T-cell (primary cell): ENCODE data around the gene TRH. TPM values are rescaled to one million over a fixed set of nuclear protein-coding genes. Genes with fewer than 3 reads are reported as not detected.
A peak's percentile ranks its signal among the peaks of the same experiment; 100 is the strongest.

Experiments used
- ATAC-seq, 4 experiments: fragments of 200-7000 bp in 3 of 4; fragments of 150-1000 bp in 1 of 4; cut with Tn5 transposase; replicated peaks in 1 of 4; 1 replicate in 3 of 4; 2 replicates in 1 of 4; pipeline ENCODE4 v1.10.0; 2021; ENCODE audit warnings: moderate library complexity in 3 of 4, mild to moderate bottlenecking in 2 of 4, moderate number of reproducible peaks in 1 of 4
- CTCF ChIA-PET, 2 donors: fragments of 300-600 bp; sonication (Branson Sonifier 250); formaldehyde crosslinking; loops; one replicate each; lab custom pipeline; 2022; ENCODE audit warnings: antibody characterized with exemption in 2 of 2; lab: Charles Lee
- POLR2A ChIA-PET, 2 donors: fragments of 300-600 bp; sonication (Branson Sonifier 250); formaldehyde crosslinking; loops; one replicate each; lab custom pipeline; 2022; ENCODE audit warnings: antibody characterized with exemption in 2 of 2; lab: Charles Lee
- DNase-seq, 35 experiments: peaks; one replicate each; pipeline versions ENCODE4 v3.0.0 to v3.0.0-alpha.2; 2013 to 2023
- H3K27ac ChIP-seq: one replicate; pipeline ENCODE4 v1.5.1; 2013; ENCODE audit warnings: low read length
- H3K27me3 ChIP-seq, 2 experiments: replicated peaks in 1 of 2; 1 replicate in 1 of 2; 2 replicates in 1 of 2; pipeline versions ENCODE4 v1.6.1 to v1.7.0; 2013; ENCODE audit warnings: low read length in 1 of 2, mixed read lengths in 1 of 2; ENCODE audit not compliant: control insufficient read depth in 2 of 2, insufficient read depth in 2 of 2; ENCODE audit errors: extremely low read depth in 1 of 2
- H3K36me3 ChIP-seq, 2 donors: 1 replicate in 1 of 2; 2 replicates in 1 of 2; pipeline versions ENCODE4 v1.6.1 to v1.7.0; 2013; ENCODE audit warnings: low read length in 1 of 2; ENCODE audit not compliant: control insufficient read depth in 2 of 2, insufficient read depth in 1 of 2; ENCODE audit errors: extremely low read depth in 1 of 2
- H3K4me1 ChIP-seq, 2 experiments: 1 replicate in 1 of 2; 2 replicates in 1 of 2; pipeline versions ENCODE4 v1.6.1 to v1.7.0; 2013; ENCODE audit warnings: low read length in 2 of 2, mixed read lengths in 1 of 2; ENCODE audit not compliant: insufficient read depth in 2 of 2, control insufficient read depth in 1 of 2; ENCODE audit errors: extremely low read depth in 1 of 2
- H3K4me3 ChIP-seq, 2 donors: 1 replicate in 1 of 2; 2 replicates in 1 of 2; pipeline versions ENCODE4 v1.5.1 to v1.7.0; 2013; ENCODE audit warnings: mild to moderate bottlenecking in 2 of 2, low read length in 1 of 2, moderate library complexity in 1 of 2; ENCODE audit not compliant: control insufficient read depth in 1 of 2; ENCODE audit errors: extremely low read depth in 1 of 2
- H3K9me3 ChIP-seq: 2 replicates; pipeline ENCODE4 v1.7.0; 2013
- H3K27ac Mint-ChIP-seq, 2 donors: one replicate each; pipeline ENCODE4 v1.8.0; 2020 to 2021; ENCODE audit warnings: mild to moderate bottlenecking in 2 of 2, mixed read lengths in 2 of 2
- H3K27me3 Mint-ChIP-seq, 2 donors: one replicate each; pipeline ENCODE4 v1.8.0; 2021 to 2022; ENCODE audit warnings: mixed read lengths in 2 of 2
- H3K36me3 Mint-ChIP-seq: one replicate; pipeline ENCODE4 v1.8.0; 2021; ENCODE audit warnings: mixed read lengths
- H3K4me1 Mint-ChIP-seq, 3 donors: one replicate each; pipeline ENCODE4 v1.8.0; 2020 to 2022; ENCODE audit warnings: mixed read lengths in 3 of 3, mild to moderate bottlenecking in 1 of 3
- H3K4me3 Mint-ChIP-seq, 3 donors: one replicate each; pipeline ENCODE4 v1.8.0; 2020 to 2022; ENCODE audit warnings: mild to moderate bottlenecking in 3 of 3, mixed read lengths in 3 of 3, moderate library complexity in 3 of 3
- H3K9me3 Mint-ChIP-seq, 3 donors: one replicate each; pipeline ENCODE4 v1.8.0; 2020 to 2022; ENCODE audit warnings: mixed read lengths in 3 of 3
- WGBS: methylation state at CpG from one replicate; pipeline ENCODE4 v1.1.5; 2013; ENCODE audit warnings: missing lambda C conversion rate; ENCODE audit not compliant: insufficient coverage; 5-methylcytosine and 5-hydroxymethylcytosine counted together
- total RNA-seq, 35 experiments: library from RNA in 6 of 35; stranded (reverse) in 6 of 35; fragments of 120-200 nt in 1 of 35; gene quantifications; one replicate each; pipeline versions ENCODE4 v1.2.1 to v1.2.4 and lab custom pipeline; 2013 to 2026

TRH gene
- total RNA-seq, 5 donors from 2014 or later (not counting 1 experiment from before 2014, with no cell fraction given) = not detected

DNA sequence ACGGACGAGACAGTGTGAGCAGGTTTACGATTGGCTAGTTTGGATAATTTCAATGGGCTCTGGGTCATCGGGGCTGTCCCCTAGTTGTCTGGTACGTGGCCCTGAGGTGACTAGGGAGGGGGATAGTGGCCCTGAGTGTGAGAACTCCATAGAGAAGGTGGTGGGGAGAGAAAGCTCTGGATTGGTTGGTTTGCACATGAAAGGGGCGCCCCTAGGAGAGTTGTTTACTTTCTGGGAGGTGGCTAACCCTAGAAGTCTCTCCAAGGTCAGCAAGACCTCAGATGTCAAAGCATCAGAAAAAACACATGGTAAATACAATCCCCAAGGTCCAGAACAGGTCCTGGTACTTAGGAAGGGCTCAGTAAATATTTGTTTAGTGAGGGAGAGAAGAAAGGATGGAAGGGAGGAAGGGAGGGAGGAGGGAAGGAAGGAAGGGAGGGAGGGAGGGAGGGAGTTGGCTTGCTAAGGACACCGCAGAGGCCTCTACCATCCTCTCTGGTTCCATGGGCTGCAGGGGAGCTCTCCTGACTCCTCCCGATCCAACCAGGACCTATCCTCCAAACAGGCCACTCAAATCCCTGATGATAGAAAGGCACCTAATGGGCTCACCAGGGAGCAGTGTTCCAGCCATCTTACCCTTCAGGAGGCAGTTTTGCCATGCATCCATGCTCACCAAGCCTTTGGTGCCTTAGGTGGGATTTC lies 3.0 kb upstream of the TRH start:
- Histone ChIP-seq H3K4me3 (no peak overlapping the region), H3K9me3 (no peaks in the 10 kb centered on the region), H3K27me3 (peaks cover 0 to 46% of the 10 kb centered on the region in 2 experiments), H3K36me3 (no peaks in the 10 kb centered on the region), H3K4me1 (peaks cover 0 to 20% of the 10 kb centered on the region in 2 experiments), H3K27ac (no peak overlapping the region)
- ATAC-seq (no peak), DNase-seq (no peak)
- WGBS = 85% methylated on average over 6 of the region's 8 CpGs
- no peak overlapping the region for H3K27ac Mint-ChIP-seq
- no peaks in the 10 kb centered on the region for H3K36me3 Mint-ChIP-seq
- no peak overlapping the region for H3K4me3 Mint-ChIP-seq
- H3K4me1 Mint-ChIP-seq = peaks cover 8 to 14% (median 10%) of the 10 kb centered on the region in 3 donors
- no peaks in the 10 kb centered on the region for H3K9me3 Mint-ChIP-seq
- ChIA-PET CTCF (no interaction called here), POLR2A (no interaction called here)
- H3K27me3 Mint-ChIP-seq = peaks cover 34 to 48% of the 10 kb centered on the region in 2 donors

DNA sequence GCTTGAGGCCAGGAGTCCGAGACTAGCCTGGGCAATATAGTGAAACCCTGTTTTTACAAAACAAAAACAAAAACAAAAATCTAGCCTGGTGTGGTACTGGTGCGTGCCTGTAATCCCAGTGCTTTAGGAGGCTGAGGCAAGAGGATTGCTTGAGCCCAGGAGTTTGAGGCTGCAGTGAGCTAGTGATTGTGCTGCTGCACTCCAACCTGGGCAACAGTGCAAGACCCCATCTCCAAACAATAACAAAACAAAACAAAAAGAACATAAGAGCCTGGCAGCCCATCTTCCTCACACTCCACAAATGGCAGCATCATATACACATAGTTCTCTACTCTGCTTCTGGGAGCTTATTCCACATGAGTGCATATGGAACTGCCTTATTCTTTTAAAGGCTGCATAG lies 2.2 kb upstream of the TRH start:
- POLR2A ChIA-PET = no interaction called here
- WGBS = no CpG with 5 or more reads among the region's 2 CpGs
- no peak for DNase-seq

DNA sequence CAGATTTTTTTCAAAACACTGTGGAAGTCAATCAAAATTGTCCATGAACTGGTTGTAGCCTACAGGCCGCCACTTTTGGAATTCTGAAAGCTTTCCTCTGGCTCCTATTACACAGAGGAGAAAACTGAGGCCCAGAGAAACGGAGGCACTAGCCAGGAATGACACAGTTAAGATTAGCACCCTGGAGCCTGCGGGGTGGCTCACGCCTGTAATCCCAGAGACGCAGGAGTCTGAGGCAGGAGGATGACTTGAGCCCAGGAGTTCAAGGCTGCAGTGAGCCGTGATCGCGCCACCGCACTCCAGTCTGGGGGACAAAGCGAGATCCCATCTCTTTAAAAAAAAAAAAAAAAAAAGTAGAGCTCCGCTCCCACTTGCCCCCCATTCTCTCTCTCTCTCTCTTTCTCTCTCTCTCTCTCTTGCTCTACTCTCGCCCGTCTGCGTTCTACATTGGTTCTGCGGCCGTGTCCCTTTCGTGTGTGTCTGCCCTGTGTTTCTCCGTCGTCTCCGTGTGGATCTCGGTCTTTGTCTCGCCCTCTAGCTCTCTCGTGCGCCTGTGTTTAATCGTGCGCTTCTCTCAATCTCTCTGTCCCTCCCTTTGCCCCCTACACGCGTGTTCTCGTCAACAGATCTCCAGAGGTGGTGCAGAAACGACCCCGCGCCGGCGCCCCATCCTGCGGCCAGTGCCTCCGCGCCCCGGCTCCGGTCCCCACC lies 512 bp upstream of the TRH start:
- Histone ChIP-seq H3K4me1 (peaks cover 0 to 20% of the 10 kb centered on the region in 2 experiments), H3K27ac (no peak overlapping the region), H3K27me3 (peaks cover 0 to 62% of the 10 kb centered on the region in 2 experiments), H3K9me3 (no peaks in the 10 kb centered on the region), H3K4me3 (no peak overlapping the region), H3K36me3 (no peaks in the 10 kb centered on the region)
- Mint-ChIP-seq H3K4me3 (peak overlapping the region; percentile 7 to 77 (median 44)), H3K36me3 (no peaks in the 10 kb centered on the region), H3K27ac (no peak overlapping the region), H3K9me3 (no peaks in the 10 kb centered on the region), H3K4me1 (peaks cover 8 to 14% (median 10%) of the 10 kb centered on the region in 3 donors), H3K27me3 (peaks cover 49 to 65% of the 10 kb centered on the region in 2 donors)
- ChIA-PET POLR2A (interaction anchor here in 1 of 2 donors (0.5 kb wide), 1 partner anchor 260 kb away, joined by 4 read pairs; no protein-coding TSS in a partner anchor), CTCF (interaction anchor here in 1 of 2 donors (0.6 kb wide), 1 partner anchor 22 kb away, joined by 4 read pairs; no protein-coding TSS in a partner anchor)
- DNase-seq (no peak), ATAC-seq (peak in 2 of 4 experiments; percentile 7 to 13)
- WGBS = 16% methylated on average over 32 of the region's 39 CpGs

More for the DNA sequence above, 2.2 kb upstream of the TRH start:
- Histone ChIP-seq H3K4me1 (peaks cover 0 to 20% of the 10 kb centered on the region in 2 experiments), H3K36me3 (no peaks in the 10 kb centered on the region), H3K4me3 (no peak overlapping the region), H3K9me3 (no peaks in the 10 kb centered on the region), H3K27me3 (peaks cover 0 to 54% of the 10 kb centered on the region in 2 experiments), H3K27ac (no peak overlapping the region)
- H3K4me1 Mint-ChIP-seq = peaks cover 8 to 14% (median 10%) of the 10 kb centered on the region in 3 donors
- H3K4me3 Mint-ChIP-seq = no peak overlapping the region
- no peaks in the 10 kb centered on the region for H3K36me3 Mint-ChIP-seq
- H3K27me3 Mint-ChIP-seq = peaks cover 39 to 54% of the 10 kb centered on the region in 2 donors
- no peaks in the 10 kb centered on the region for H3K9me3 Mint-ChIP-seq
- CTCF ChIA-PET = no interaction called here
- ATAC-seq = no peak
- H3K27ac Mint-ChIP-seq = no peak overlapping the region

DNA sequence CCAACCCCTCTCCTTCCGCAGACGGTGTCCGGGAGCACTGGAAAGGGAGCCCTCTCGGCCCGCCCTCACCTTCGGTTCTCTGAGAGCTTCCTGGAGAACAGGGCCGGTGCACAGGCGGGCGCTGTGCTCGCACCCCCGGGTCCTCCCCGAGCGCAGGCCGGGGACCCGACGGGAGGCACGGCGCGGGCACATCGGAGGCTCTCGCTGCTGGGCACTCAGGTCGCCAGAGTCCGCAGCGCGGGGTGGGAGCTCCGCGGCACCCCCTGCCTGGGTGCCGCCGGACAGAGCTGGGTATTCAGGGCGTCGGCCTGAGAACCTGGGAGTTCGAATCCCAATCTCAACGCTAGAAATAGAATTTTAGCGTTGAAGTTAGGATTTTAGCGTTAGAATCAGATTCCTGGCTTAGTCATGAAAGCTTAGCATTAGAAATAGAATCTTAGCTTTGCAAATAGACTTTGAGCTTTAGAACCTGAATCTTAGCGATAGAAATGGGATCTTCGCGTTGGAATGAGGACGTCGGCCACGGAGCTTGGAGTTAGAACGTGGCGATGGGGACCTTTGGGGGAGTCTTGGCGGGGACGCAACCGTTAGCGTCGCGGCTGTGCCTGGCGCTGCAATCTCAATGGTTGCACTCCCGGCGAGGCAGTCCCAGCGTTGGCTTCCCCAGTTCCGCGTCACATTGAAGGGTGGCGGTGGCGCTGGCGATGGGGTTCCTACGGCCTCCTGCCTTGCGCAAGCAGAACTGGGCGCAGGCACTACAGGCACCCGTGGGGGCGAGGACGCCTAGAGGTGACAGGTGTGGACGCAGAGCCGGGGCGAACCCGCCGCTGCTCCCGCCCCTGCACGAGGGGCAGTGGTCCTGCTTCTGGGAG lies 549 bp downstream of the TRH start:
- ATAC-seq (peak; percentile 38 to 67 (median 55)), DNase-seq (peak in 20 of 35 experiments; percentile 1 to 43 (median 7))
- H3K4me1 ChIP-seq = peaks cover 0 to 20% of the 10 kb centered on the region in 2 experiments
- Mint-ChIP-seq H3K27me3 (peaks cover 47 to 65% of the 10 kb centered on the region in 2 donors), H3K27ac (no peak overlapping the region), H3K36me3 (no peaks in the 10 kb centered on the region), H3K9me3 (no peaks in the 10 kb centered on the region), H3K4me1 (peaks cover 8 to 14% (median 10%) of the 10 kb centered on the region in 3 donors), H3K4me3 (peak overlapping the region; percentile 60 to 79 (median 77))
- peaks cover 0 to 65% of the 10 kb centered on the region in 2 experiments for H3K27me3 ChIP-seq
- no peaks in the 10 kb centered on the region for H3K9me3 ChIP-seq
- ChIA-PET POLR2A (no interaction called here), CTCF (no interaction called here)
- H3K27ac ChIP-seq = no peak overlapping the region
- 6% methylated on average over 66 of the region's 71 CpGs for WGBS
- no peaks in the 10 kb centered on the region for H3K36me3 ChIP-seq
- H3K4me3 ChIP-seq = peak overlapping the region; percentile 23 to 71

DNA sequence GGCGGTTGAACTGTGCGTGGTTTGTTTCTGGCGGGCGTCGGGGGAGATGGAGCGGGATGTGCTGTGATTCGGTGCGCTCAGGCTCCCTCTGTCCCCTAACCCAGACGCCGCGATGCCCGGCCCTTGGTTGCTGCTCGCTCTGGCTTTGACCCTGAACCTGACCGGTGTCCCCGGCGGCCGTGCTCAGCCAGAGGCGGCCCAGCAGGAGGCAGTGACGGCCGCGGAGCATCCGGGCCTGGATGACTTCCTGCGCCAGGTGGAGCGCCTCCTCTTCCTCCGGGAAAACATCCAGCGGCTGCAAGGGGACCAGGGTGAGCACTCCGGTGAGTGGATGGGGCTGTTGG lies 1.2 kb downstream of the TRH start:
- Histone ChIP-seq H3K27me3 (peaks cover 0 to 65% of the 10 kb centered on the region in 2 experiments), H3K4me1 (peaks cover 0 to 20% of the 10 kb centered on the region in 2 experiments), H3K4me3 (peak overlapping the region in 1 of 2 donors; percentile 71), H3K9me3 (no peaks in the 10 kb centered on the region), H3K36me3 (no peaks in the 10 kb centered on the region), H3K27ac (no peak overlapping the region)
- peaks cover 47 to 65% of the 10 kb centered on the region in 2 donors for H3K27me3 Mint-ChIP-seq
- no peak overlapping the region for H3K27ac Mint-ChIP-seq
- POLR2A ChIA-PET = no interaction called here
- CTCF ChIA-PET = no interaction called here
- WGBS = 33% methylated on average over 25 of the region's 27 CpGs
- DNase-seq (no peak), ATAC-seq (no peak)
- peaks cover 8 to 14% (median 10%) of the 10 kb centered on the region in 3 donors for H3K4me1 Mint-ChIP-seq
- H3K9me3 Mint-ChIP-seq = no peaks in the 10 kb centered on the region
- H3K4me3 Mint-ChIP-seq = peak overlapping the region in 2 of 3 donors; percentile 60 to 77
- H3K36me3 Mint-ChIP-seq = no peaks in the 10 kb centered on the region

DNA sequence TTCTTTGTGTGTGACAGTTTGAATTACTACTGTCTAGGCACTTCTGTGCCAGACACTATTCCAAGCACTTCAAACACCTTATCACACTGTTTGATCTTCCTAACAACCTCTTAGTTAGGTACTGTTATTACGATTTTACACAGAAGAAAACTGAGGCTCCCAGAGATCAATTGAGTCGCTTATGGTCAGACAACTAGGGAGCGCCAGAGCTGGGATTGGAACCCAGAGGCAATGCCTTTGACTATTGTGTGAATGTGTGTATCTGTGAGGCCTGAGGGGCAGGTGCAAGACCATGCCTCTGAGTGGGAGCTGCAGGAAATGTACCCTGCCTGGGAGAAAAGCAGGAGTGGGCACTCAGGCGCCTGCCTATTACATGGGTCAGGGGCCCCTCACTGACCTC lies 1.8 kb downstream of the TRH start:
- DNase-seq = no peak
- CTCF ChIA-PET = no interaction called here
- H3K27ac Mint-ChIP-seq = peak overlapping the region in 1 of 2 donors; percentile 39
- no peaks in the 10 kb centered on the region for H3K9me3 Mint-ChIP-seq
- POLR2A ChIA-PET = no interaction called here
- no peak for ATAC-seq
- Histone ChIP-seq H3K27me3 (peaks cover 0 to 65% of the 10 kb centered on the region in 2 experiments), H3K36me3 (no peaks in the 10 kb centered on the region), H3K27ac (no peak overlapping the region), H3K9me3 (no peaks in the 10 kb centered on the region), H3K4me1 (peaks cover 0 to 20% of the 10 kb centered on the region in 2 experiments), H3K4me3 (no peak overlapping the region)
- H3K27me3 Mint-ChIP-seq = peaks cover 44 to 62% of the 10 kb centered on the region in 2 donors
- H3K36me3 Mint-ChIP-seq = no peaks in the 10 kb centered on the region
- H3K4me1 Mint-ChIP-seq = peaks cover 8 to 14% (median 10%) of the 10 kb centered on the region in 3 donors
- 100% methylated on average over 2 of the region's 4 CpGs for WGBS
- peak overlapping the region in 2 of 3 donors; percentile 13 to 77 for H3K4me3 Mint-ChIP-seq
